Measurements from ENCODE around the gene AP5Z1. TPM values are rescaled to one million over a fixed set of nuclear protein-coding genes. Genes with fewer than 3 reads are reported as not detected.

Gene AP5Z1
- total RNA-seq, 4 donors from 2014 or later: 51.0 to 93.0 (median 69.9) TPM

Small RNA genes within 50 kb of the gene (small RNA-seq; reads per million reads assigned to genes)
- gene MIR4656 (0 reads per million in 2 donors), gene RF00019 (0 reads per million in 2 donors)

Other genes starting within 250 kb of the AP5Z1 start
- gene FOXK1, start 93.3 kb upstream of the AP5Z1 start, total RNA-seq: 10 to 100 TPM; 14.9 to 47.0 (median 36.1) TPM
- not detected for gene PAPOLB, start 86.4 kb downstream of the AP5Z1 start, total RNA-seq
- 10 to 100 TPM in 1 of 4 donors, 1 to 10 TPM in 3; 1.1 to 16.5 (median 4.5) TPM for gene RADIL, start 108.1 kb downstream of the AP5Z1 start, total RNA-seq
- gene MMD2, start 183.6 kb downstream of the AP5Z1 start, total RNA-seq: not detected

Data from Peyer's patch (tissue), 4 donors.